Adrenal gland (tissue), 12 donors: ENCODE measurements around the gene SOCS3. TPM values are rescaled to one million over a fixed set of nuclear protein-coding genes. Genes with fewer than 3 reads are reported as not detected.

Experiments used
- DNase-seq, 7 donors: peaks; one replicate each; pipeline ENCODE4 v3.0.0-alpha.2; 2019 to 2020
- H3K27ac ChIP-seq, 5 donors: fragments of 200-600 bp; sonication (generic) in 4 of 5; 1 replicate in 3 of 5; 2 replicates in 2 of 5; pipeline versions ENCODE4 v1.5.1 to v1.8.0; 2016 to 2020; ENCODE audit warnings: mild to moderate bottlenecking in 1 of 5
- H3K27me3 ChIP-seq: fragments of 200-600 bp; 2 replicates; pipeline ENCODE4 v1.8.0; 2021
- H3K36me3 ChIP-seq, 2 donors: fragments of 200-600 bp; replicated peaks in 1 of 2; 1 replicate in 1 of 2; 2 replicates in 1 of 2; pipeline versions ENCODE4 v1.5.1 to v1.8.0; 2018 to 2022
- H3K4me1 ChIP-seq, 2 donors: fragments of 200-600 bp; replicated peaks in 1 of 2; 1 replicate in 1 of 2; 2 replicates in 1 of 2; pipeline versions ENCODE4 v1.5.1 to v1.8.0; 2018 to 2021
- H3K4me3 ChIP-seq, 4 donors: fragments of 200-600 bp; sonication (generic) in 3 of 4; one replicate each; pipeline ENCODE4 v1.5.1; 2016 to 2018
- H3K9me3 ChIP-seq, 3 donors: fragments of 200-600 bp; sonication (generic) in 1 of 3; replicated peaks in 1 of 3; 1 replicate in 2 of 3; 2 replicates in 1 of 3; pipeline versions ENCODE4 v1.5.1 to v1.8.0; 2016 to 2021
- CTCF ChIP-seq, 6 experiments: fragments of 450-650 bp in 4 of 6; fragments of 200-600 bp in 2 of 6; sonication (generic) in 1 of 6; IDR thresholded peaks; 1 replicate in 5 of 6; 2 replicates in 1 of 6; pipeline versions ENCODE4 v1.5.1 to v1.8.0; 2016 to 2021; ENCODE audit warnings: antibody characterized with exemption in 6 of 6, mild to moderate bottlenecking in 2 of 6, moderate library complexity in 1 of 6
- POLR2A ChIP-seq, 2 donors: fragments of 450-650 bp; IDR thresholded peaks; one replicate each; pipeline ENCODE4 v1.6.1; 2017; ENCODE audit warnings: antibody characterized with exemption in 2 of 2, mild to moderate bottlenecking in 2 of 2, moderate library complexity in 1 of 2
- WGBS, 4 donors: extraction: QIAGEN DNeasy Blood & Tissue Kit in 2 of 4; methylation state at CpG; one replicate each; pipeline versions ENCODE4 v1.1.5 to v1.1.7; 2013 to 2017; 5-methylcytosine and 5-hydroxymethylcytosine counted together
- intact Hi-C, 2 donors: fragments of 100-400 bp; cut with DNase I; formaldehyde crosslinking; loops; one replicate each; pipeline versions ENCODE4 v1.14.1 to v1.15.0; 2022 to 2023
- polyA plus RNA-seq, 3 donors: library from polyadenylated mRNA; stranded (reverse); fragments of 200-250 nt in 2 of 3; fragments of 350-450 nt in 1 of 3; fragmentation: Illumina TruSeq in 1 of 3; extraction: RNeasy Lipid Tissue Mini Kit (QIAGEN cat#74804) in 1 of 3; gene quantifications; one replicate each; pipeline ENCODE4 v1.2.3, GENCODE V29; 2013 to 2014
- total RNA-seq, 9 donors: library from RNA; depleted of rRNA in 4 of 9; stranded (reverse); fragments of >200 nt in 4 of 9; fragments of 120-200 nt in 1 of 9; fragmentation: NEBNext Ultra II Directional in 1 of 9; extraction: Animal tissue kit (Norgen Biotek cat#: 25700) in 1 of 9; gene quantifications; one replicate each; pipeline versions ENCODE4 v1.1.0 to v1.2.4, GENCODE V29; 2013 to 2023
- donor health status: healthy with polysubstance abuse.
- donor health status: Bipolar disorder and iron deficiency.
- donor health status: DM: yes; HTN: yes; CAD: no.
- donor health status: DM: no; HTN: no; CAD: no.
- donor health status: DM: no; HTN: no; CAD: no.
- donor health status: DM: yes; HTN: yes; CAD: no.

SOCS3 gene
- total and polyA plus RNA-seq, 12 donors: 2.4 to 114 (median 39.8) TPM

GRCh38 chr17:78407387-78408000, 47.6 kb upstream of the SOCS3 start:
- Histone ChIP-seq H3K4me1 (peaks cover 0 to 12% of the 10 kb centered on the region in 2 donors), H3K36me3 (peaks cover 0 to 34% of the 10 kb centered on the region in 2 donors), H3K9me3 (no peaks in the 10 kb centered on the region), H3K4me3 (no peak overlapping the region), H3K27ac (no peak overlapping the region), H3K27me3 (no peaks in the 10 kb centered on the region)
- WGBS, 4 donors: 88 to 96% (median 92%) methylated on average over 5 to 7 of the region's 7 CpGs
- TF ChIP-seq POLR2A (IDR thresholded peaks at IDR 0.05) (no peak), CTCF (IDR thresholded peaks at IDR 0.05) (no peak)
- intact Hi-C loops: no loop called here
- DNase-seq: no peak

GRCh38 chr17:78406920-78407319, 47.0 kb upstream of the SOCS3 start:
- H3K4me3 ChIP-seq: no peak overlapping the region
- no peaks in the 10 kb centered on the region for H3K9me3 ChIP-seq
- no peaks in the 10 kb centered on the region for H3K27me3 ChIP-seq
- H3K36me3 ChIP-seq: peaks cover 0 to 38% of the 10 kb centered on the region in 2 donors
- DNase-seq: no peak
- peaks cover 0 to 12% of the 10 kb centered on the region in 2 donors for H3K4me1 ChIP-seq
- intact Hi-C loops: no loop called here
- TF ChIP-seq CTCF (IDR thresholded peaks at IDR 0.05) (no peak), POLR2A (IDR thresholded peaks at IDR 0.05) (no peak)
- H3K27ac ChIP-seq: no peak overlapping the region
- 91 to 94% (median 92%) methylated on average over 8 of the region's 8 CpGs for WGBS, 4 donors

- H3K36me3 ChIP-seq: peaks cover 0 to 43% of the 10 kb centered on the region in 2 donors
- no peak for TF ChIP-seq POLR2A (IDR thresholded peaks at IDR 0.05)
- no peak for TF ChIP-seq CTCF (IDR thresholded peaks at IDR 0.05)
- intact Hi-C loops: no loop called here
Observed at GRCh38 chr17:78406396-78406795, 46.5 kb upstream of the SOCS3 start.

GRCh38 chr17:78403822-78404221, 43.9 kb upstream of the SOCS3 start:
- Histone ChIP-seq H3K27me3 (no peaks in the 10 kb centered on the region), H3K36me3 (peaks cover 0 to 69% of the 10 kb centered on the region in 2 donors), H3K27ac (no peak overlapping the region), H3K9me3 (no peaks in the 10 kb centered on the region), H3K4me1 (peaks cover 0 to 15% of the 10 kb centered on the region in 2 donors), H3K4me3 (no peak overlapping the region)
- intact Hi-C loops: no loop called here
- DNase-seq: no peak
- TF ChIP-seq POLR2A (IDR thresholded peaks at IDR 0.05) (no peak), CTCF (IDR thresholded peaks at IDR 0.05) (no peak)
- 91 to 98% (median 93%) methylated on average over 12 to 14 of the region's 14 CpGs for WGBS, 4 donors

More at GRCh38 chr17:78406396-78406795, 46.5 kb upstream of the SOCS3 start:
- Histone ChIP-seq H3K4me3 (no peak overlapping the region), H3K4me1 (peaks cover 0 to 14% of the 10 kb centered on the region in 2 donors), H3K27ac (no peak overlapping the region), H3K9me3 (no peaks in the 10 kb centered on the region), H3K27me3 (no peaks in the 10 kb centered on the region)
- WGBS, 4 donors: 94 to 99% (median 97%) methylated on average over 6 of the region's 6 CpGs
- no peak for DNase-seq
